Bronchial epithelial cell (primary cell): ENCODE data around the gene HSPB8. TPM values are rescaled to one million over a fixed set of nuclear protein-coding genes. Genes with fewer than 3 reads are reported as not detected.
A peak's percentile ranks its signal among the peaks of the same experiment; 100 is the strongest.

Source experiments
- DNase-seq: peaks from one replicate; pipeline ENCODE4 v3.0.0-alpha.2; 2010; ENCODE audit warnings: low read depth
- FAIRE-seq: peaks from 2 replicates; lab custom pipeline; 2011; peaks lifted over from hg19 to GRCh38; lab: Jason Lieb, UNC
- H3K27me3 ChIP-seq: 2 replicates; pipeline ENCODE4 v1.5.1; 2011; ENCODE audit warnings: low read length; ENCODE audit not compliant: control insufficient read depth, insufficient read depth
- H3K36me3 ChIP-seq: 2 replicates; pipeline ENCODE4 v1.5.1; 2011; ENCODE audit warnings: low read length; ENCODE audit not compliant: control insufficient read depth, insufficient read depth
- H3K4me3 ChIP-seq: 2 replicates; pipeline ENCODE4 v1.5.1; 2011; ENCODE audit warnings: mild to moderate bottlenecking, low read depth, low read length, control low read depth
- total RNA-seq: library from RNA; depleted of rRNA; stranded (reverse); fragments of >200 nt; gene quantifications from 2 replicates; pipeline ENCODE4 v1.2.1, GENCODE V29; 2014
- TF ChIP-seq, protein P1 (sequence below): IDR thresholded peaks from 2 replicates; pipeline ENCODE4 v1.5.1; 2011; ENCODE audit warnings: mild to moderate bottlenecking, moderate library complexity, low read length, control low read depth, inconsistent platforms; ENCODE audit not compliant: insufficient read depth, severe bottlenecking

Gene HSPB8
- total RNA-seq, 1 donor from 2014 or later = 0.26 TPM

- TF ChIP-seq, protein P1, sequence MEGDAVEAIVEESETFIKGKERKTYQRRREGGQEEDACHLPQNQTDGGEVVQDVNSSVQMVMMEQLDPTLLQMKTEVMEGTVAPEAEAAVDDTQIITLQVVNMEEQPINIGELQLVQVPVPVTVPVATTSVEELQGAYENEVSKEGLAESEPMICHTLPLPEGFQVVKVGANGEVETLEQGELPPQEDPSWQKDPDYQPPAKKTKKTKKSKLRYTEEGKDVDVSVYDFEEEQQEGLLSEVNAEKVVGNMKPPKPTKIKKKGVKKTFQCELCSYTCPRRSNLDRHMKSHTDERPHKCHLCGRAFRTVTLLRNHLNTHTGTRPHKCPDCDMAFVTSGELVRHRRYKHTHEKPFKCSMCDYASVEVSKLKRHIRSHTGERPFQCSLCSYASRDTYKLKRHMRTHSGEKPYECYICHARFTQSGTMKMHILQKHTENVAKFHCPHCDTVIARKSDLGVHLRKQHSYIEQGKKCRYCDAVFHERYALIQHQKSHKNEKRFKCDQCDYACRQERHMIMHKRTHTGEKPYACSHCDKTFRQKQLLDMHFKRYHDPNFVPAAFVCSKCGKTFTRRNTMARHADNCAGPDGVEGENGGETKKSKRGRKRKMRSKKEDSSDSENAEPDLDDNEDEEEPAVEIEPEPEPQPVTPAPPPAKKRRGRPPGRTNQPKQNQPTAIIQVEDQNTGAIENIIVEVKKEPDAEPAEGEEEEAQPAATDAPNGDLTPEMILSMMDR = no peak
- H3K4me3 ChIP-seq = no peak overlapping the region
- FAIRE-seq (no peak), DNase-seq (peak; percentile 10)
- no peaks in the 10 kb centered on the region for H3K36me3 ChIP-seq
- H3K27me3 ChIP-seq = no peaks in the 10 kb centered on the region
Observed at GRCh38 chr12:119179335-119180021, 747 bp downstream of the HSPB8 start.

DNA sequence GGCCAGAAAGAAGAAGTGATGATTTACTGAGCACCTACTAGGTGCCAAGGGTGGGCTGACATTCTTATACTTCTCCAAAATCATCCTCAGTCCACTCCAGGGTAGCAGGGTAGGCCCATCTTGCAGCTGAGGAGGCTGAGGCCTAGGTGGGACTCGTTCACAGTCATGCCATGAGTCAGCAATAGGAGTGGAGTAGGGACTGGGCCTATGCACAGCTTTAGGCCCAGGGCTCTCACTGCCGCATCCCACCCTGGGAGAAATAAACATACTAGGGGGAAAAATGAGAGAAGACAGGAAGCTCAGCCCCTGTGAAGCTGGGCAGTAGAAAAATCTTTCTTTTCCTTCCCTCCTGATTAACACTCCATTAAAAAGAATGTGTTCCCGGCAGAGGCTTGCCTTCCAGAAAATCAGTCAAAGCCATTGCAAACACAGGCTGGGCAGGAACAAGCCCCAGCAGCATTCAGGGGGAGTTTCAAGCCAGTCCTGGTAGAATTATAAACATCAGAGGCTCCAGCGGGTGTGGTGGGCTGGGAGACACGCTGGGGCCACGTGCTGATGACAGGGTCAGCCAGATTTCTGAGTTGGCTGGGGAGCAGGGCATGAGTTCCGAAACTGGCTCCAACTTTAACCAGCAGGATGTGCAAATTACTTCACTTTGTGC lies 1.8 kb downstream of the HSPB8 start:
- no peaks in the 10 kb centered on the region for H3K36me3 ChIP-seq
- DNase-seq (peak; percentile 18), FAIRE-seq (no peak)
- no peaks in the 10 kb centered on the region for H3K27me3 ChIP-seq
- TF ChIP-seq, protein P1 = no peak
- H3K4me3 ChIP-seq = no peak overlapping the region

DNA sequence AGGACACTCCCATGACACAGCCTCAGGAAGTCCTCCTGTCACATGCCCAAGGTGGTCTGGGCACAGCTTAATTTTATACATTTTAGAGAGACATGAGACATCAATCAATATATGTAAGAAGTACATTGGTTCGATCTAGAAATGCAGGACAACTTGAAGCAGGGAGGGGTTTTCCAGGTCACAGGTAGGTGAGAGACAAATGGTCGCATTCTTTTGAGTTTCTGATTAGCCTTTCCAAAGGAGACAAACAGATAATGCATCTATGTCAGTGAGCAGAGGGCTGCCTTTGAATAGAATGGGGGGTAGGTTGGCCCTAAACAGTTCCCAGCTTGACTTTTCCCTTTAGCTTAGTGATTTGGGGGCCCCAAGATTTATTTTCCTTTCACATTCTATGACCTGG lies 2.5 kb downstream of the HSPB8 start:
- H3K27me3 ChIP-seq = no peaks in the 10 kb centered on the region
- FAIRE-seq = no peak
- DNase-seq = no peak
- H3K36me3 ChIP-seq = no peaks in the 10 kb centered on the region
- TF ChIP-seq, protein P1 = no peak
- no peak overlapping the region for H3K4me3 ChIP-seq

- H3K4me3 ChIP-seq = no peak overlapping the region
- FAIRE-seq (no peak), DNase-seq (no peak)
Observed at GRCh38 chr12:119181944-119182343, 3.2 kb downstream of the HSPB8 start.

GRCh38 chr12:119182701-119183493 lies 4.2 kb downstream of the HSPB8 start:
- DNase-seq = peak; percentile 32
- TF ChIP-seq, protein P1 = no peak
- Histone ChIP-seq H3K4me3 (no peak overlapping the region), H3K36me3 (no peaks in the 10 kb centered on the region), H3K27me3 (no peaks in the 10 kb centered on the region)
- no peak for FAIRE-seq

More at GRCh38 chr12:119181944-119182343, 3.2 kb downstream of the HSPB8 start:
- TF ChIP-seq, protein P1 = no peak
- Histone ChIP-seq H3K36me3 (no peaks in the 10 kb centered on the region), H3K27me3 (no peaks in the 10 kb centered on the region)
